Endothelial cell of umbilical vein (primary cell): Measurements from ENCODE around the gene CASKIN2. TPM values are rescaled to one million over a fixed set of nuclear protein-coding genes. Genes with fewer than 3 reads are reported as not detected.

Experiments
- BruUV-seq: library from RNA; stranded (reverse); fragments of 400-500 nt; replicated peaks from 2 replicates; lab custom pipeline; 2021; lab: Mats Ljungman, UMichigan
- CTCF ChIA-PET: fragments of 300-600, 350-600 bp; sonication (Branson Sonifier 250); formaldehyde crosslinking; loops from one replicate; lab custom pipeline; 2021; ENCODE audit warnings: antibody characterized with exemption, inconsistent platforms; lab: Charles Lee
- POLR2A ChIA-PET: fragments of 300-600, 350-600 bp; sonication (Branson Sonifier 250); formaldehyde crosslinking; loops from one replicate; lab custom pipeline; 2021; ENCODE audit warnings: antibody characterized with exemption, inconsistent platforms; lab: Charles Lee
- DNase-seq: peaks from one replicate; pipeline ENCODE4 v3.0.0-alpha.2; 2011; ENCODE audit warnings: low read depth, low spot score
- FAIRE-seq: peaks from 2 replicates; lab custom pipeline; 2011; peaks lifted over from hg19 to GRCh38; lab: Jason Lieb, UNC
- H2AFZ ChIP-seq: 2 replicates; pipeline ENCODE4 v1.6.0; 2012; ENCODE audit warnings: low read depth, low read length, control low read depth, inconsistent platforms
- H3K27ac ChIP-seq: 2 replicates; pipeline ENCODE4 v1.5.1; 2011; ENCODE audit warnings: low read depth, mild to moderate bottlenecking, control low read depth, low read length, moderate library complexity; ENCODE audit not compliant: insufficient read depth
- H3K27me3 ChIP-seq, 2 experiments: 2 replicates each; pipeline versions ENCODE4 v1.6.0 to v1.6.1; 2011; ENCODE audit warnings: low read length in 2 of 2, mixed read lengths in 1 of 2; ENCODE audit not compliant: control insufficient read depth in 2 of 2, insufficient read depth in 2 of 2
- H3K36me3 ChIP-seq, 2 experiments: 2 replicates in 1 of 2; 3 replicates in 1 of 2; pipeline ENCODE4 v1.5.1; 2011; ENCODE audit warnings: low read length in 2 of 2, mild to moderate bottlenecking in 1 of 2, moderate library complexity in 1 of 2; ENCODE audit not compliant: control insufficient read depth in 2 of 2, insufficient read depth in 2 of 2; ENCODE audit errors: extremely low read depth in 1 of 2
- H3K4me1 ChIP-seq: 3 replicates; pipeline ENCODE4 v1.5.1; 2011; ENCODE audit warnings: mild to moderate bottlenecking, low read length; ENCODE audit not compliant: control insufficient read depth, insufficient read depth; ENCODE audit errors: extremely low read depth
- H3K4me2 ChIP-seq: 2 replicates; pipeline ENCODE4 v1.6.1; 2011; ENCODE audit warnings: low read length, control low read depth, mixed read lengths; ENCODE audit not compliant: insufficient read depth
- H3K4me3 ChIP-seq, 3 experiments: fragments of 200-600 bp in 1 of 3; sonication (generic), shearing (Covaris generic) in 1 of 3; replicated peaks in 1 of 3; 2 replicates each; pipeline ENCODE4 v1.5.1; 2011 to 2016; ENCODE audit warnings: control low read depth in 3 of 3, low read length in 3 of 3, mild to moderate bottlenecking in 2 of 3, inconsistent platforms in 1 of 3, low read depth in 1 of 3, moderate library complexity in 1 of 3; ENCODE audit not compliant: insufficient read depth in 1 of 3
- H3K79me2 ChIP-seq: 2 replicates; pipeline ENCODE4 v1.6.0; 2012; ENCODE audit warnings: low read length, inconsistent platforms; ENCODE audit not compliant: control insufficient read depth, insufficient read depth
- H3K9ac ChIP-seq: replicated peaks from 2 replicates; pipeline ENCODE3; 2011; ENCODE audit warnings: low read length, control low read depth; ENCODE audit not compliant: insufficient read depth; ENCODE audit errors: extremely low read depth
- H3K9me1 ChIP-seq: replicated peaks from 3 replicates; pipeline ENCODE4 v1.6.0; 2011; ENCODE audit warnings: mild to moderate bottlenecking, low read length; ENCODE audit not compliant: control insufficient read depth, insufficient read depth; ENCODE audit errors: extremely low read depth
- H3K9me3 ChIP-seq: replicated peaks from 2 replicates; pipeline ENCODE4 v1.5.1; 2012; ENCODE audit warnings: low read length, inconsistent platforms; ENCODE audit not compliant: control insufficient read depth, insufficient read depth
- H4K20me1 ChIP-seq: replicated peaks from 2 replicates; pipeline ENCODE3; 2011; ENCODE audit warnings: mild to moderate bottlenecking, low read length; ENCODE audit not compliant: control insufficient read depth, insufficient read depth; ENCODE audit errors: extremely low read depth
- CTCF ChIP-seq, 2 donors: IDR thresholded peaks; 1 replicate in 1 of 2; 2 replicates in 1 of 2; pipeline ENCODE4 v1.5.1; 2011; ENCODE audit warnings: low read length in 2 of 2, mild to moderate bottlenecking in 2 of 2, moderate library complexity in 2 of 2, control low read depth in 1 of 2, inconsistent platforms in 1 of 2, low read depth in 1 of 2; ENCODE audit not compliant: insufficient read depth in 1 of 2; ENCODE audit errors: extremely low read depth in 1 of 2
- EZH2 ChIP-seq: IDR thresholded peaks from 2 replicates; pipeline ENCODE4 v1.6.1; 2012; ENCODE audit warnings: borderline replicate concordance, low read depth, mild to moderate bottlenecking, moderate library complexity, low read length, inconsistent platforms; ENCODE audit not compliant: severe bottlenecking
- FOS ChIP-seq: IDR thresholded peaks from 2 replicates; pipeline ENCODE4 v1.6.1; 2011; ENCODE audit warnings: mild to moderate bottlenecking, low read length, moderate library complexity, borderline replicate concordance; ENCODE audit not compliant: insufficient read depth
- GATA2 ChIP-seq: IDR thresholded peaks from 2 replicates; pipeline ENCODE4 v1.7.0; 2011; ENCODE audit warnings: low read depth, mild to moderate bottlenecking, moderate library complexity, mixed read lengths, low read length; ENCODE audit not compliant: insufficient read length, insufficient read depth
- JUN ChIP-seq: IDR thresholded peaks from 2 replicates; pipeline ENCODE4 v1.6.1; 2011; ENCODE audit warnings: borderline replicate concordance, low read depth; ENCODE audit not compliant: insufficient read length, insufficient read depth
- MAX ChIP-seq: IDR thresholded peaks from 2 replicates; pipeline ENCODE4 v1.6.1; 2011; ENCODE audit not compliant: insufficient read depth, insufficient read length
- MYC ChIP-seq: IDR thresholded peaks from one replicate; pipeline ENCODE4 v1.6.1; 2011; ENCODE audit warnings: mild to moderate bottlenecking, low read depth, low read length
- POLR2A ChIP-seq: IDR thresholded peaks from 2 replicates; pipeline ENCODE4 v1.6.1; 2012; ENCODE audit warnings: low read depth, mild to moderate bottlenecking, control low read depth, low read length
- POLR2AphosphoS5 ChIP-seq: IDR thresholded peaks from 2 replicates; pipeline ENCODE4 v1.6.1; 2012; ENCODE audit warnings: low read depth, mild to moderate bottlenecking, control low read depth, low read length, moderate library complexity; ENCODE audit not compliant: insufficient read depth
- dilution Hi-C: fragments of 300-500 bp; cut with MboI; formaldehyde crosslinking; loops from one replicate; pipeline ENCODE4 v1.15.0; 2019; ENCODE audit warnings: low sequenced_read_pairs; ENCODE audit not compliant: extremely low pct_ligation_motif_present
- intact Hi-C: fragments of 100-400 bp; cut with micrococcal nuclease; formaldehyde crosslinking; loops from one replicate; pipeline ENCODE4 v1.10.0; 2022
- polyA plus RNA-seq, 4 experiments: library from polyadenylated mRNA; depleted of rRNA in 3 of 4; stranded (reverse) in 3 of 4; unstranded in 1 of 4; fragments of >200 nt; gene quantifications; 2 replicates each; pipeline versions ENCODE4 v1.2.1 to v1.2.3, GENCODE V29; 2011 to 2012; ENCODE audit warnings: missing spikeins in 1 of 4
- total RNA-seq: library from RNA; stranded (reverse); gene quantifications from 2 replicates; pipeline ENCODE4 v1.2.3, GENCODE V29; 2021

The CASKIN2 gene
- total and polyA plus RNA-seq, 2 donors (not counting 3 experiments of a cell fraction or from before 2014, with no cell fraction given): 13.0 to 37.6 TPM

DNA sequence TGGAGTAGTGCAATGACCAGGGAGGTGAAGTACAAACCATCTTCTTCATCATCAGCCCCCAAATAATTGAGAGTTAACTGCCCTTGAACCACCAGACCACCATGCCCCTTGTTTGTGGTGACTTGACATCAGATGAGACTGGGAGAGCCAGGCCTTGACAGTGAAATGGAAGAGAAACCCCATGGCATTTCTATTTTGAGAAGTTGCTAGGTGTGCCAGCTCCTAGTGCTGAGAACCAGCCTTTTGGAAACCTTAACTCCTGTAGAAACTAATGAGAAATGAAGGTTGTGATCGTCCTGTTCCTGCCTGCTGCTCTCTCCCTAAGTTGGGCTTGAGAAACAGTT is 56.1 kb downstream of the CASKIN2 start:
- Histone ChIP-seq H3K27ac (no peak overlapping the region), H3K79me2 (peaks cover 9% of the 10 kb centered on the region), H3K4me2 (no peak overlapping the region), H2AFZ (no peak overlapping the region), H4K20me1 (no peaks in the 10 kb centered on the region), H3K4me3 (no peak overlapping the region), H3K27me3 (no peaks in the 10 kb centered on the region), H3K9ac (no peak overlapping the region), H3K9me1 (no peaks in the 10 kb centered on the region), H3K36me3 (no peaks in the 10 kb centered on the region), H3K9me3 (no peaks in the 10 kb centered on the region), H3K4me1 (peaks cover 13% of the 10 kb centered on the region)
- dilution Hi-C loops (no loop called here), intact Hi-C loops (no loop called here)
- no peak for DNase-seq
- no TSS peak for BruUV-seq
- no peak for TF ChIP-seq GATA2
- no peak for TF ChIP-seq FOS
- no peak for TF ChIP-seq POLR2A
- no peak for TF ChIP-seq MYC
- TF ChIP-seq POLR2AphosphoS5: no peak
- no peak for TF ChIP-seq MAX
- no peak for TF ChIP-seq JUN
- TF ChIP-seq EZH2: no peak
- TF ChIP-seq CTCF (IDR thresholded peaks at IDR 0.05; ENCODE audit: extremely low read depth in 1 of 2, insufficient read depth in 1 of 2, low read depth in 1 of 2, low read length in 2 of 2): no peak
- POLR2A ChIA-PET: no interaction called here
- CTCF ChIA-PET: no interaction called here
- no peak for FAIRE-seq
